ENCODE results near the gene C11orf54.

C11orf54 gene

DNA sequence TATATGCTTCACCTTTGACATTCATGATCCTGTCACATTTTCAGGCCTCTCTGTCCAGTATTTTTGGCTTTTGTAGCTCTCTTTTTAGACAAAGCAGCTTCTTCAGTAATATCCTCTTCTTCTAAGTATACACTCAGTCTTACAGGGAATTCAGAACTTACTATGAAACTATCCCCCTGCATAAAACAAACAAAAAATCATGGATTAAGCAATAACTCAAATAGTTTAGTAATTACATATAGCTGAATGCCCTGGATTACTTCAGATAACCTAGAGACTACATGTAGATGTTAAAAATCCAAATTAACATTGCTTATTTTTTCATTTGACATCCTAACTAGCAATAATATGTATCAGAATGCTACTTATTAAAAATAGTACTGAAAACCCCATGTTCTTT is 5.3 kb upstream of the C11orf54 start:
- H3K4me3 ChIP-seq (ENCODE audit: low read depth, low read length), result no peak overlapping the region
- CTCF ChIA-PET, result interaction anchor here (1.2 kb wide), 1 partner anchor 10 kb away, joined by 4 read pairs; no protein-coding TSS in a partner anchor
- POLR2A ChIA-PET, result no interaction called here
- TF ChIP-seq, protein P1, sequence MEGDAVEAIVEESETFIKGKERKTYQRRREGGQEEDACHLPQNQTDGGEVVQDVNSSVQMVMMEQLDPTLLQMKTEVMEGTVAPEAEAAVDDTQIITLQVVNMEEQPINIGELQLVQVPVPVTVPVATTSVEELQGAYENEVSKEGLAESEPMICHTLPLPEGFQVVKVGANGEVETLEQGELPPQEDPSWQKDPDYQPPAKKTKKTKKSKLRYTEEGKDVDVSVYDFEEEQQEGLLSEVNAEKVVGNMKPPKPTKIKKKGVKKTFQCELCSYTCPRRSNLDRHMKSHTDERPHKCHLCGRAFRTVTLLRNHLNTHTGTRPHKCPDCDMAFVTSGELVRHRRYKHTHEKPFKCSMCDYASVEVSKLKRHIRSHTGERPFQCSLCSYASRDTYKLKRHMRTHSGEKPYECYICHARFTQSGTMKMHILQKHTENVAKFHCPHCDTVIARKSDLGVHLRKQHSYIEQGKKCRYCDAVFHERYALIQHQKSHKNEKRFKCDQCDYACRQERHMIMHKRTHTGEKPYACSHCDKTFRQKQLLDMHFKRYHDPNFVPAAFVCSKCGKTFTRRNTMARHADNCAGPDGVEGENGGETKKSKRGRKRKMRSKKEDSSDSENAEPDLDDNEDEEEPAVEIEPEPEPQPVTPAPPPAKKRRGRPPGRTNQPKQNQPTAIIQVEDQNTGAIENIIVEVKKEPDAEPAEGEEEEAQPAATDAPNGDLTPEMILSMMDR (IDR thresholded peaks at IDR 0.05; ENCODE audit: insufficient read depth, low read length, missing control alignments), result no peak
- no peak for DNase-seq (ENCODE audit: low read depth, low spot score)

DNA sequence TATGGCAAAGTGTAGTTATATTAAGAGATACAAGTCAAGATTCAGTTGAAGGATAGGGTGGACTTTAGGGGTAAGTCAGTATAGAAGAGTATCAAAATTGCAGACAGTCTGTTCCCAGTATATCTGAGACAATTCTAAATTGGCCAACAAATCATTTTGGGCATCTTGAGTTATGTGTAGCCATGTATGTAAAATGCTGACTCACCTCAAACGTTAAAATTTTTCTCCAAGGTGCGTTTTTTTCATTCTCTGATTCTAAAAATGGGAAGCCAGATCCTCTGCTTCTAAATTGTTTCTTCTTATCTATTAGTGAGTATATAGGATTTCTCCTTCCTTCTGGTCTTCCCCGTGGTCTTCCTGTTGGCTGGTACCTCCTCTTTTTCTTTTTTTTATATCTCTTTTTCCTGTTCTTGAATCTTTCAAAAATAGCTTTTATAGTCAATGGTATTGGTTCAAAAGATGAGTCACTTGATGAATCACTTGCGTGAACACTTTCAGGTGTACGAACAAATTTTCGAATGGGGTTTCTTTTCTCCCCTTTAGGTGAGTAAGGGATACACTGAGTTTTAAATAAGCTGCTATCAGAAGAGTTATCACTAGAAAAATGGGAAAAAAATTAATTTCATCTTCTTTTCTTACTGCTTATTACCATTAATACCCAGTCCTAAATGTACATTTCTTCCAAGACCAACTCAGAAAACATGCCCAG is 3.4 kb upstream of the C11orf54 start:
- H3K4me3 ChIP-seq (ENCODE audit: low read depth, low read length), result no peak overlapping the region
- ChIA-PET POLR2A (interaction anchor here (0.6 to 1.2 kb wide), 3 partner anchors 9 to 46 kb away, joined by 3 to 7 read pairs (median 4); partner anchors contain the start of gene MED17), CTCF (interaction anchor here (0.6 to 1.4 kb wide), 2 partner anchors 18 to 21 kb away, joined by 3 read pairs; no protein-coding TSS in a partner anchor)
- TF ChIP-seq, protein P1 (IDR thresholded peaks at IDR 0.05; ENCODE audit: insufficient read depth, low read length, missing control alignments), result no peak
- DNase-seq (ENCODE audit: low read depth, low spot score), result no peak

DNA sequence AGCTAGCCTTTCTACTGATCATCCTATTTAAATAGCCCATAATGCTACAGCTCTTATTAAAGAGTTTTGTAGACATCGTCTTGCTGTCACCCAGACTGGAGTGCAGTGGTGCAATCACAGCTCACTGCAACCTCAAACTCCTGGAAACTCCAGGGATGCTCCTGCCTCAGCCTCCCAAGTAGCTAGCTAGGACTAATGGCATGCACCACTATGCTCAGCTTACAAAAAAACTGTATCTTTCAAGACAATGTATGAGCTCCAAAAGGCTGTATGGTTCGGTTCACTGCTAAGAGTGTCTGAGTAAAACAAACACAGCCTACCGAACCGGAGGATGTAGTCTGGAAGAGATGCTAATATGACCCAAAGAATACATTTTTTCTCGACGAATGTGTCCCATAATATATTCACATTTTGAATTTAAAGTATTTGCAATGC is 2.8 kb upstream of the C11orf54 start:
- DNase-seq (ENCODE audit: low read depth, low spot score), result no peak
- H3K4me3 ChIP-seq (ENCODE audit: low read depth, low read length), result peak overlapping the region; percentile 92
- TF ChIP-seq, protein P1 (IDR thresholded peaks at IDR 0.05; ENCODE audit: insufficient read depth, low read length, missing control alignments), result no peak
- ChIA-PET CTCF (interaction anchor here (0.6 to 1.4 kb wide), 2 partner anchors 19 to 22 kb away, joined by 3 read pairs; no protein-coding TSS in a partner anchor), POLR2A (interaction anchor here (0.9 to 1.2 kb wide), 2 partner anchors 10 to 45 kb away, joined by 4 to 7 read pairs; partner anchors contain the start of gene MED17)

DNA sequence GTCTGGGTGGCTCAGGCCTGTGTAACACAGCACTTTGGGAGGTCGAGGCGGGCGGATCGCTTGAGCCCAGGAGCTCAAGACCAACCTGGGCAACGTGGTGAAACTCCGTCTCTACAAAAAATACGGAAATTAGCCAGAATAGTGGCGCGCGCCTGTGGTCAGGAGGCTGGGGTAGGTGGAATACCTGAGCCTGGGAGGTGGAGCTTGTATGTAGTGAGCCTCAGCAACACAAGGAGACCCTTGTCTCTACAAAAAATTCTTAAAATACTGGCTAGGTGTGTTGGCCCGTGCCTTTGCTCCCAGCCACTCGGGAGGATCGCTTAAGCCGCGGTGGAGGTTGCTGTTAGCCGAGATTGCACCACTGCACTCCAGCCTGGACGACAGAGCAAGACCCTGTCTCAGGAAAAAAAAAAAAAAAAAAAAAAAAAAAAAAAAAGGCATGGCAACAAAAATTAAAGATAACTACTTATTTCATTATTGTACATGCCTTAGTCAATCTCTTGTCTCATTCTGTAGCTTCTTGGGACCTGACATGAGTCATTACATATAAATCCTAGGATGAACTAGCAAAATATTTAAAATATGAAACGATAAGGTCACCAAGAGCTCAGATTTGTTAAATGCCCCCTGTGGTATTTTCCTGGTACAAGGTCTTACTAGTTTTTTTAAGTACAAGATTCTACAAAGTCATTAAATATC is 1.3 kb upstream of the C11orf54 start:
- TF ChIP-seq, protein P1 (IDR thresholded peaks at IDR 0.05; ENCODE audit: insufficient read depth, low read length, missing control alignments), result no peak
- ChIA-PET CTCF (interaction anchor here (0.6 to 2.5 kb wide), 4 partner anchors 9 to 391 kb away, joined by 3 to 10 read pairs (median 4); partner anchors contain the start of gene MED17), POLR2A (interaction anchor here (0.7 to 3.6 kb wide), 8 partner anchors 9 to 765 kb away, joined by 3 to 47 read pairs (median 6); partner anchors contain the start of genes CEP295 and MED17)
- H3K4me3 ChIP-seq (ENCODE audit: low read depth, low read length), result peak overlapping the region; percentile 92
- no peak for DNase-seq (ENCODE audit: low read depth, low spot score)

DNA sequence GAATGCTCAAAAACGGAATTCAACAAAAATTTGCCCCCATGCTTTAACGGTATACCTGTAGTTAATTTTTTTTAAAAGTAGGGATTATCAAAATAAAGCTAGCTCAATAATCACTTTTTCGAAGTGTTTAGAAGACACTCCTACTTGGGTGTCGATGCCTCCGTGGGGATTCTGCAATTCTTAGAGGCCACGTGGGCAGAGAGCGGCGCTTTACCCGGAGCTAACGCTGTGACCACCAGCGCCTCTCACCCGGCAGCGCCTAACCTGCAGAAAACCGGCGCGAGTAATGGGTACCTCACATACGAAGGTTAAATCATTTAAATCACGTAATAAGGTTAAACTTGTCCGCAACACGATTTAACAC is 760 bp upstream of the C11orf54 start:
- peak overlapping the region; percentile 92 for H3K4me3 ChIP-seq (ENCODE audit: low read depth, low read length)
- ChIA-PET CTCF (interaction anchor here (0.6 to 2.5 kb wide), 5 partner anchors 9 to 391 kb away, joined by 3 to 10 read pairs (median 3); partner anchors contain the start of gene MED17), POLR2A (interaction anchor here (0.7 to 3.6 kb wide), 9 partner anchors 10 to 764 kb away, joined by 3 to 47 read pairs (median 4); partner anchors contain the start of genes CEP295 and MED17)
- TF ChIP-seq, protein P1 (IDR thresholded peaks at IDR 0.05; ENCODE audit: insufficient read depth, low read length, missing control alignments), result no peak
- no peak for DNase-seq (ENCODE audit: low read depth, low spot score)

All from AG04449 (cell line).